Measurements from ENCODE around the gene FAM184B. TPM values are rescaled to one million over a fixed set of nuclear protein-coding genes. Genes with fewer than 3 reads are reported as not detected.

Gene FAM184B
- total and polyA plus RNA-seq, 2 of the 4 experiments (the other 2 are of a cell fraction), result 0.07 to 0.18 TPM

GRCh38 chr4:17699380-17699779, 82.0 kb downstream of the FAM184B start:
- WGBS, 2 experiments (ENCODE audit: extremely low coverage in 2 of 2, insufficient read length in 1 of 2), result no CpG with 5 or more reads among the region's 2 CpGs
- Histone ChIP-seq H4K20me1 (ENCODE audit: insufficient read depth, low read length) (no peaks in the 10 kb centered on the region), H4K5ac (ENCODE audit: low read depth, low read length) (no peak overlapping the region), H3K9ac (ENCODE audit: low read depth, low read length) (no peak overlapping the region), H4K91ac (ENCODE audit: insufficient read depth, low read depth, low read length) (no peak overlapping the region), H3K36me3 (ENCODE audit: control insufficient read depth, insufficient read depth, low read length) (no peaks in the 10 kb centered on the region), H3K4ac (ENCODE audit: low read depth, low read length) (no peak overlapping the region), H3K56ac (ENCODE audit: extremely low read depth, insufficient read depth, low read length) (no peak overlapping the region), H3K9me1 (ENCODE audit: insufficient read depth, low read length) (no peaks in the 10 kb centered on the region), H2BK5ac (ENCODE audit: low read depth, low read length, poor library complexity, severe bottlenecking) (no peak overlapping the region), H2BK20ac (ENCODE audit: low read depth, low read length) (no peak overlapping the region), H3K27me3 (ENCODE audit: control insufficient read depth, insufficient read depth, low read length) (no peaks in the 10 kb centered on the region), H2AK9ac (replicated peaks; ENCODE audit: low read depth, low read length, poor library complexity) (no peak overlapping the region), H2BK120ac (ENCODE audit: low read depth, low read length) (no peak overlapping the region), H3K4me3 (ENCODE audit: insufficient read depth, low read depth, low read length) (no peak overlapping the region), H3K9me3 (ENCODE audit: control insufficient read depth, insufficient read depth, low read length) (no peaks in the 10 kb centered on the region), H2AFZ (replicated peaks; ENCODE audit: low read length, poor library complexity) (no peak overlapping the region), H3K4me2 (ENCODE audit: low read depth, low read length) (no peak overlapping the region), H3K27ac (ENCODE audit: insufficient read depth, low read length) (no peak overlapping the region), H3K4me1 (ENCODE audit: control insufficient read depth, insufficient read depth, low read length) (no peaks in the 10 kb centered on the region), H4K8ac (ENCODE audit: low read depth in 2 of 2, low read length in 2 of 2) (no peak overlapping the region), H3K79me1 (ENCODE audit: low read depth in 1 of 2, low read length in 2 of 2) (no peaks in the 10 kb centered on the region), H3K18ac (ENCODE audit: low read depth, low read length) (no peak overlapping the region), H3K14ac (replicated peaks; ENCODE audit: low read depth, low read length) (no peak overlapping the region), H3K23ac (ENCODE audit: low read depth, low read length) (no peak overlapping the region), H2BK15ac (ENCODE audit: low read depth, low read length) (no peak overlapping the region), H2AK5ac (ENCODE audit: low read depth, low read length) (no peak overlapping the region)
- dilution Hi-C loops (cut with HindIII; ENCODE audit: low sequenced_read_pairs, unreplicated experiment) (no loop called here), intact Hi-C loops (cut with micrococcal nuclease) (no loop called here), in situ Hi-C loops (cut with MboI; ENCODE audit: low sequenced_read_pairs) (no loop called here)
- no peak for DNase-seq
- ChIA-PET POLR2A (ENCODE audit: unreplicated experiment) (no interaction called here), CTCF (no interaction called here)
- BruUV-seq (replicated peaks), result no TSS peak
- no peak for ATAC-seq (ENCODE audit: low read depth)
- TF ChIP-seq CTCF (conservative IDR thresholded peaks at IDR 0.05; ENCODE audit: low read depth, low read length) (no peak), USF2 (IDR thresholded peaks at IDR 0.05; ENCODE audit: low read depth, low read length) (no peak), MAZ (IDR thresholded peaks at IDR 0.05; ENCODE audit: borderline replicate concordance, low read depth, low read length) (no peak), BHLHE40 (IDR thresholded peaks at IDR 0.05; ENCODE audit: low read depth, low read length) (no peak)
